Transverse colon (tissue), 4 donors: Measurements from ENCODE around the gene LRRIQ3. TPM values are rescaled to one million over a fixed set of nuclear protein-coding genes. Genes with fewer than 3 reads are reported as not detected.

Source experiments
- DNase-seq: peaks from one replicate; pipeline ENCODE4 v3.0.0-alpha.2; 2019
- H3K27ac ChIP-seq, 4 donors: fragments of 200-600 bp; sonication (generic); 2 replicates each; pipeline ENCODE4 v1.5.1; 2016 to 2018; ENCODE audit warnings: inconsistent platforms in 4 of 4
- H3K27me3 ChIP-seq: fragments of 200-600 bp; sonication (generic); 2 replicates; pipeline ENCODE4 v1.5.1; 2017; ENCODE audit warnings: inconsistent platforms
- H3K36me3 ChIP-seq, 4 donors: fragments of 200-600 bp; sonication (generic); 2 replicates each; pipeline ENCODE4 v1.5.1; 2017 to 2019; ENCODE audit warnings: inconsistent platforms in 4 of 4
- H3K4me1 ChIP-seq, 4 donors: fragments of 200-600 bp; sonication (generic); 2 replicates each; pipeline ENCODE4 v1.5.1; 2017 to 2020; ENCODE audit warnings: inconsistent platforms in 4 of 4
- H3K4me3 ChIP-seq, 4 donors: fragments of 200-600 bp; sonication (generic); 1 replicate in 1 of 4; 2 replicates in 3 of 4; pipeline versions ENCODE4 v1.5.1 to v1.6.1; 2017 to 2019; ENCODE audit warnings: inconsistent platforms in 4 of 4
- H3K9me3 ChIP-seq, 2 donors: fragments of 200-600 bp; sonication (generic); 2 replicates each; pipeline ENCODE4 v1.5.1; 2017 to 2019; ENCODE audit warnings: inconsistent platforms in 2 of 2
- EP300 ChIP-seq: sonication (generic); formaldehyde crosslinking; IDR thresholded peaks from one replicate; pipeline ENCODE4 v1.6.1; 2017; ENCODE audit warnings: antibody characterized with exemption, low read depth
- POLR2A ChIP-seq: fragments of 450-650 bp; IDR thresholded peaks from one replicate; pipeline ENCODE4 v1.6.1; 2016; ENCODE audit warnings: antibody characterized with exemption, mild to moderate bottlenecking, moderate library complexity
- POLR2AphosphoS5 ChIP-seq, 3 donors: sonication (generic); formaldehyde crosslinking; IDR thresholded peaks; one replicate each; pipeline ENCODE4 v1.6.1; 2016; ENCODE audit warnings: antibody characterized with exemption in 3 of 3
- WGBS, 2 donors: methylation state at CpG; one replicate each; pipeline ENCODE4 v1.1.5; 2018; ENCODE audit warnings: low coverage in 1 of 2; 5-methylcytosine and 5-hydroxymethylcytosine counted together
- in situ Hi-C, 4 donors: fragments of 200-750 bp; cut with MboI; loops; one replicate each; pipeline versions ENCODE4 v1.15.0 to v1.15.1; 2017; ENCODE audit warnings: low sequenced_read_pairs in 3 of 4, low pct_ligation_motif_present in 1 of 4, low pct_unique_long_range_greater_than_20kb in 1 of 4
- intact Hi-C: fragments of 100-400 bp; cut with DNase I; formaldehyde crosslinking; loops from one replicate; pipeline ENCODE4 v1.15.1; 2023; ENCODE audit warnings: low total_unique reads
- total RNA-seq, 4 donors: library from RNA; depleted of rRNA; stranded (reverse); fragments of >200 nt; gene quantifications; one replicate each; pipeline ENCODE4 v1.1.0, GENCODE V29; 2016
- TF ChIP-seq, protein P1 (sequence below), 5 experiments: fragments of 200-600 bp in 3 of 5; fragments of 450-650 bp in 2 of 5; sonication (generic) in 3 of 5; IDR thresholded peaks; 1 replicate in 2 of 5; 2 replicates in 3 of 5; pipeline ENCODE4 v1.5.1; 2016 to 2017; ENCODE audit warnings: antibody characterized with exemption in 5 of 5, inconsistent platforms in 3 of 5, mild to moderate bottlenecking in 2 of 5, moderate library complexity in 1 of 5

The LRRIQ3 gene
- total RNA-seq, 4 donors from 2014 or later = 0.55 TPM; not detected in 3

DNA sequence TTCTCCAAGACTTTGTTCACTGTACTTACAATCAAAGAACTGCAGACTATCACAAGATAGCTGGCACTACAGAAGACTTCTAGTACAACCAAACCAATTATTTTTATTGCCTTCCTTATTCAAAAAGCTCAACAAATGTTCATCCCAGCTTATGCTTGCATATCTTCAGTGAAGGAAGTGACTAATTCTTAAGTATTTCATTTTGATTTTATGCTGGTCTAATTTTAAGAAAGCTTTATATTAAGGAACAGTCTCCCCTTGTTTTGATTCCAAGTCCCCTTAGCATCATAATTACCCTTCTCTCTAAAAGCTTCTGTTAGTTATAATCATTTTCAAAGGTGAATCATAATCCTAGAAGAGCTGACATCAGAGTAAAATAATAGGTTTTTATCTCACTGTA lies 132.9 kb downstream of the LRRIQ3 start:
- Histone ChIP-seq H3K9me3 (no peaks in the 10 kb centered on the region), H3K27me3 (no peaks in the 10 kb centered on the region), H3K4me1 (no peaks in the 10 kb centered on the region), H3K4me3 (no peak overlapping the region), H3K27ac (no peak overlapping the region), H3K36me3 (no peaks in the 10 kb centered on the region)
- TF ChIP-seq, protein P1, sequence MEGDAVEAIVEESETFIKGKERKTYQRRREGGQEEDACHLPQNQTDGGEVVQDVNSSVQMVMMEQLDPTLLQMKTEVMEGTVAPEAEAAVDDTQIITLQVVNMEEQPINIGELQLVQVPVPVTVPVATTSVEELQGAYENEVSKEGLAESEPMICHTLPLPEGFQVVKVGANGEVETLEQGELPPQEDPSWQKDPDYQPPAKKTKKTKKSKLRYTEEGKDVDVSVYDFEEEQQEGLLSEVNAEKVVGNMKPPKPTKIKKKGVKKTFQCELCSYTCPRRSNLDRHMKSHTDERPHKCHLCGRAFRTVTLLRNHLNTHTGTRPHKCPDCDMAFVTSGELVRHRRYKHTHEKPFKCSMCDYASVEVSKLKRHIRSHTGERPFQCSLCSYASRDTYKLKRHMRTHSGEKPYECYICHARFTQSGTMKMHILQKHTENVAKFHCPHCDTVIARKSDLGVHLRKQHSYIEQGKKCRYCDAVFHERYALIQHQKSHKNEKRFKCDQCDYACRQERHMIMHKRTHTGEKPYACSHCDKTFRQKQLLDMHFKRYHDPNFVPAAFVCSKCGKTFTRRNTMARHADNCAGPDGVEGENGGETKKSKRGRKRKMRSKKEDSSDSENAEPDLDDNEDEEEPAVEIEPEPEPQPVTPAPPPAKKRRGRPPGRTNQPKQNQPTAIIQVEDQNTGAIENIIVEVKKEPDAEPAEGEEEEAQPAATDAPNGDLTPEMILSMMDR (IDR thresholded peaks at IDR 0.05) = no peak
- TF ChIP-seq POLR2A (no peak), POLR2AphosphoS5 (IDR thresholded peaks at IDR 0.05) (no peak), EP300 (no peak)
- in situ Hi-C loops (no loop called here), intact Hi-C loops (no loop called here)
- no peak for DNase-seq

DNA sequence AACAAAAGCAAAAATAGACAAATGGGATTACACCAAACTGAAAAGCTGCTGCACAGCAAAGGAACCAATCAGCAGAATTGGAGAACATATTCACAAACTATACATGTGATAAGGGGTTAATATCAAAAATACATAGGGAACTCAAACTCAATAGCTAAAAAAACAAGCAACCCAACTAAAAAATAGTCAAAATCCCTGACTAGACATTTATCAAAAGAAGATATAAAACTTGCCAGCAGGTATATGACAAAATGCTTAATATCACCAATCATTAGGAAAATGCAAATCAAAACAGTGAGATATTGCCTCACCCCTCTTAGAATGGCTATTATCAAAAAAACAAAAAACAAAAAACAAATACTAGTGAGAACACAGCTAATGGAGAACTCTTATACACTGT lies 140.3 kb downstream of the LRRIQ3 start:
- no peak overlapping the region for H3K27ac ChIP-seq
- in situ Hi-C loops = no loop called here
- no peaks in the 10 kb centered on the region for H3K9me3 ChIP-seq
- H3K27me3 ChIP-seq = no peaks in the 10 kb centered on the region
- DNase-seq = no peak
- H3K4me1 ChIP-seq = no peaks in the 10 kb centered on the region
- H3K36me3 ChIP-seq = no peaks in the 10 kb centered on the region
- TF ChIP-seq POLR2AphosphoS5 (IDR thresholded peaks at IDR 0.05) (no peak), EP300 (no peak), POLR2A (no peak)
- TF ChIP-seq, protein P1 (IDR thresholded peaks at IDR 0.05) = no peak
- intact Hi-C loops = no loop called here
- no peak overlapping the region for H3K4me3 ChIP-seq

DNA sequence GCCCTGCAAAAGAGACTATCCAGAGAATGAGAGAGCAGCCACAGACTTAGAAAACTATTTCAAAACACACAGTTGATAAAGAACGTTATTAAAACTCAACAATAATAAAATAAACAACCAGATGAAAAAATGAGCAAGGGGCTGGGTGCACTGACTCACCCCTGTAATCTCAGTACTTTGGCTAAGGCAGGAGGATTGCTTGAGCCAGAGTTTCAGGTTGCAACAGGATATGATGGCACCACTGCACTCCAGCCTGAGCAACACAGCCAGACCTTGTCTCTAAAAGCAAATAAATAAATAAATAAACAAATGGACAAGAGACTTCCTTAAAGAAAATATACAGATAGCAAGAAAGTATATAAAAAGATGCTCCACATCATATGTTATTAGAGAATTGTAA lies 144.6 kb downstream of the LRRIQ3 start:
- Histone ChIP-seq H3K9me3 (no peaks in the 10 kb centered on the region), H3K4me1 (no peaks in the 10 kb centered on the region), H3K36me3 (no peaks in the 10 kb centered on the region), H3K4me3 (no peak overlapping the region), H3K27me3 (no peaks in the 10 kb centered on the region), H3K27ac (no peak overlapping the region)
- in situ Hi-C loops = no loop called here
- no peak for DNase-seq
- TF ChIP-seq POLR2AphosphoS5 (IDR thresholded peaks at IDR 0.05) = no peak
- TF ChIP-seq, protein P1 (IDR thresholded peaks at IDR 0.05) = no peak
- TF ChIP-seq POLR2A = no peak
- TF ChIP-seq EP300 = no peak
- intact Hi-C loops = no loop called here
- 46% methylated on average over 1 of the region's 1 CpG; no CpG with 5 or more reads in 1 of the 2 donors for WGBS, 2 donors

DNA sequence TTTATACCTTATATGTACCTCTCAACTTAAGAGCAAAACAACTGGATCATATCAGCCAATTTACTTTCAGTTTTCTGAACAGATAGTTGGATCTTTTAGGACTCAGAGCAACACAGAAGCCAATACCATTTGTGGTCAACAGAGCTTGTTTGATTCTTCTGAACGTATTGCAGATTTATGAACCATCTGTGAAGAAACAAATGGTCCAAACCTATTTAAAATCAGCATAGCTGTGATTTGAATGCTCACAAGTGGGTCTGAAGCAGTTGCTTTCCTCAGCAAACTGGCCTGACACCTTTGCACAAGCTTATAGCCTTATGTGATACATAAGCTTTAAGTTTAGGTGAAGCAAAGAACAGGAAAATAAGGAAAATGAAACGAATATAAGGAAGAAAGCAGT lies 147.6 kb downstream of the LRRIQ3 start:
- Histone ChIP-seq H3K4me1 (no peaks in the 10 kb centered on the region), H3K4me3 (no peak overlapping the region), H3K36me3 (no peaks in the 10 kb centered on the region), H3K27ac (no peak overlapping the region), H3K9me3 (no peaks in the 10 kb centered on the region), H3K27me3 (no peaks in the 10 kb centered on the region)
- intact Hi-C loops = no loop called here
- in situ Hi-C loops = no loop called here
- 21 to 39% methylated on average over 2 of the region's 2 CpGs for WGBS, 2 donors
- no peak for DNase-seq
- TF ChIP-seq POLR2A (no peak), POLR2AphosphoS5 (IDR thresholded peaks at IDR 0.05) (no peak), EP300 (no peak)
- TF ChIP-seq, protein P1 (IDR thresholded peaks at IDR 0.05) = no peak
